ENCODE results near the gene GMNC.

The GMNC gene

DNA sequence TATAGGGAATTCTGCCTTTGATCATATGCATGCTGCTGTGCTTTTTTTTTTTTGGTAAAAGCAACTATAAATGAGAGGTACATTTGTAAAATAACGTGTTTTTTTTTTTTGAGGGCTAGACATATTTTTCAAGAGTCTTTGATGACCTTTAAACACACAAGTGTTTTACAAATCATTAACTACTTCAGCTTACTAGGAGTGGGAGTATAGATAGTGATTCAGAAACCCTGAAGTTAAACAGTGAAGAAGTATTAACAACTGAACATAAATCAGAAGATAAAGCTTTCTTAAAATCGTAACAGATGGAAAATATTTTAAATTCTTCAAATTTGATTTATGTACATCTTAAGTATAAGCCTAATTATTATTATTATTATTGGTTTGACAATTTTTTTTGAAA lies 2.9 kb upstream of the GMNC start:
- TF ChIP-seq ZNF274 (IDR thresholded peaks at IDR 0.05; ENCODE audit: low read depth, low read length), result no peak

DNA sequence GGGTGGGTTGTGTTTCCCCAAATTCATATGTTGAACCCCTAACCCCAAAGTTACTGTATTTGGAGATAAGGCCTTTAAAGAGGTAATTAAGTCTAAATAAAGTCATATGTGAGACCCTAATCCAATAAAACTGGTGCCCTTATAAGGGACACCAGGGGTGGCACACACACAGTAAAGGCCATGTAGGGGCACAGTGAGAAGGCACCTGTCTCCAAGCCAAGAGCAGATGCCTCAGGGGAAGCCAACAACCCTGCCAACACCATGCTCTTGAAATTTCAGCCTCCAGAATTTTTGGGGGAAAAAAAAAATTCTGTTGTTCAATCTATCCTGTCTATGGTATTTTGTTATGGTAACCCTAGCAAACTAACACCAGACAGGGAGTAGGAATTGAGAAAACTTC lies 1.5 kb upstream of the GMNC start:
- no peak overlapping the region for H3K4me3 ChIP-seq (ENCODE audit: low read length)
- TF ChIP-seq ZNF274 (IDR thresholded peaks at IDR 0.05; ENCODE audit: low read depth, low read length), result no peak

More for the DNA sequence above, 2.9 kb upstream of the GMNC start:
- H3K4me3 ChIP-seq (ENCODE audit: low read length), result no peak overlapping the region

DNA sequence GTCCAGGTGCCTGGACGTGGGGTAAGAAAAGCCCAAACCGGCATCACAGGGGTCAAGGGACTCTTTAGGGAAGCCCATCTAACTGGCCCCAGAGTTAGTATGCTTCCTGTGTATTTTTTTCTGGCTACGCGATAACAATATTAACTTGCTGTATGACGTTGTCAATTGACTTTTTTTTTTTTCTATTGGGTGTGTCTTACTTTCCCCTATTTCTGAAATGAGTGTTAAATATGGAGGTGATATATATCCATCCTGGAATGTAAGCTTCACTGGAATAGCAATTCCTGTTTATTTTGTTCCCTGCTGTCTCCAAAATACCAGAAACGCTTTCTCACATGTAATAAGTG lies 598 bp upstream of the GMNC start:
- H3K4me3 ChIP-seq (ENCODE audit: low read length), result peak overlapping the region; percentile 51; the same call in 1 of the 2 replicates
- no peak for TF ChIP-seq ZNF274 (IDR thresholded peaks at IDR 0.05; ENCODE audit: low read depth, low read length)

DNA sequence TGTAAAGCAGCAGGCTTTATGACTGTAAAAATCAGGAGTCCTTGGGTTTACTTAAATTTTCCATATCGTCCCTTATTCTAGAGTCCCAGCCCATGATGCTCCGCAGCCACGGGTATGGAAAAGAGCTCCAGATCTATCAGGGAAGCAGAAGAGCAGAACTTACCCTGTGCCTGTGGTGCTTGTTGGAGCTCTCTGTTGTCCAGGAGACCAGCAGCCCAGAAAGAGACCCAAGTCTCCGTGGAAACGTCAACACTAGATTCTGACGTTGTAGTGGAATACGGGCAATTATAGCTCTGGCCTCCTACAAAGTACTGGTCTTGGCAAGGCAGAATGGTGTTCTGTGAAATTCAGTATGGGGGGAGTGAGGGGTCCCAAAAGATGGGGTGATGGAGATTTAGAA lies 2.0 kb downstream of the GMNC start:
- H3K4me3 ChIP-seq (ENCODE audit: low read length), result no peak overlapping the region
- TF ChIP-seq ZNF274 (IDR thresholded peaks at IDR 0.05; ENCODE audit: low read depth, low read length), result no peak

DNA sequence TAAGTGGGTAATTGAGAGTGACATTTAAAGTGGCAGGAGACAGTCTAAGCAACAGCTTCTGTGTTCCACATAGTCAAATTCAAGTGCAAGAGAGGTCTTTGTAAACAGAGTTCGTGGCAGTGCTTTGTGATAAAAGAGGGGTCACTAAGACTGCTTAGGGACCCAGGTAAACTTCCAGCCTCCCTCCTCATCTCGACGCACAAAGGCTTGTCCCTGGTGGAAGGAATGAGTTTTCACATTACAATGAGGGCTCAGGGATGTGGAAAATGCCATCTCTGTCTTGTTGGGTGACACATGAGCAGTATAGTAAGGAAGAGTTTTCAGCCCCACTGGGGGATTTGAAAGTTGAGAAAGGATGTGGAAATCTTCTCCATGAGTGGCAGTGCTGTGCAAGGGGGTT lies 7.3 kb downstream of the GMNC start:
- TF ChIP-seq ZNF274 (IDR thresholded peaks at IDR 0.05; ENCODE audit: low read depth, low read length), result no peak
- no peak overlapping the region for H3K4me3 ChIP-seq (ENCODE audit: low read length)

DNA sequence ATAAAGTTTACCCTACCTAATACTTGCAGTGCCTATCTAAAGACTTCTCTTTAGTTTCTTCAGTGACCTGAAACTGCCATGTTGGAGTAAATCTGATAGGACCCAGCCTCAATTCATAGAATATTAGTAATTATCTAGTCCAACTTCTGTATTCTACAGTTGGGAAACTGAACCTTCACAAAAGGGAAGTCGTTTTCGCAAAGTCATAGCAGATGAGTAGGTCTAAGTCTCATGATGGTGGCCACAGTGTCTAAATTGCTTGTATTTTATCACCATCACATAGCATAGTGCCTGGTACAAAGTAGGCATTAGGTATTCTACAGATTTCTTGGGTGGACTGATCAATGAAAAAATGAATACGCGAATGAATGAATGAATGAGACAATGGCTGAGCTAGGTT lies 8.4 kb downstream of the GMNC start:
- no peak overlapping the region for H3K4me3 ChIP-seq (ENCODE audit: low read length)
- TF ChIP-seq ZNF274 (IDR thresholded peaks at IDR 0.05; ENCODE audit: low read depth, low read length), result no peak

DNA sequence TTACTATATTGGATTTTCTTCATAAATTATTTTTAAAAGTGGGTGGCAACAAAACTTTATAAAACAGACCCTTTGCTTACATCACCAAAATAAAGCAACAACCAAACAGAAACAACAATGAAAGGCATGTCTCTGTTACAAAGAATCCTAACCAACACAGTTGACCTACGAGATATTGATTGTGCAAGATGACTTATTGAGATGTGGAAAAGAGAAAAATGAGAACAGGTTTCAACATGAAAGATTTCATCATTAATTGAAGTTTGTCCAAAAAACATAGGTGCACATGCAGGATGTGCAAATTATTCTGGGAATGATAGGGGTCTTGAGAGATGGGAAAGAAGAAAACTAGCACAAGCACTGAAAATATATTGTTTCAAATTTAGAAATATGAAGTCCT lies 9.0 kb downstream of the GMNC start:
- no peak overlapping the region for H3K4me3 ChIP-seq (ENCODE audit: low read length)
- no peak for TF ChIP-seq ZNF274 (IDR thresholded peaks at IDR 0.05; ENCODE audit: low read depth, low read length)

DNA sequence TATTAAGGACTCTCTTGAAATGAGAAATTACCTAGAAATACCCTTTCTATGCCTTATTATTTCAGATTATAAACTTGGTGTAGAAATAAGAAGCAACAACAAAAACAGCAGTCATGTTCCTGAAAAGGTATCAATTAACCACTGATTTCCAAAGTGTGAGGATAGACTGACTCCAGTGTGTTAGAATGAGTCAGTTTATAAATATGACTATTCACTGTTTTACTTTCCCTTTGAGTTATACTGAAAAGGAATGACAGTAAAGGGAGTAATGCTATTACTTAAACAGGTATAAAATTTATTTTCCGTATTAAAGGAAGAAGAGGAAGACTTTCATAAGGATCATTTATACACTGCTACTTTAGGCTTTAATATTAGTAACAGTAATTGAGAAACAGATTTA lies 12.9 kb downstream of the GMNC start:
- H3K4me3 ChIP-seq (ENCODE audit: low read length), result no peak overlapping the region
- TF ChIP-seq ZNF274 (IDR thresholded peaks at IDR 0.05; ENCODE audit: low read depth, low read length), result no peak

DNA sequence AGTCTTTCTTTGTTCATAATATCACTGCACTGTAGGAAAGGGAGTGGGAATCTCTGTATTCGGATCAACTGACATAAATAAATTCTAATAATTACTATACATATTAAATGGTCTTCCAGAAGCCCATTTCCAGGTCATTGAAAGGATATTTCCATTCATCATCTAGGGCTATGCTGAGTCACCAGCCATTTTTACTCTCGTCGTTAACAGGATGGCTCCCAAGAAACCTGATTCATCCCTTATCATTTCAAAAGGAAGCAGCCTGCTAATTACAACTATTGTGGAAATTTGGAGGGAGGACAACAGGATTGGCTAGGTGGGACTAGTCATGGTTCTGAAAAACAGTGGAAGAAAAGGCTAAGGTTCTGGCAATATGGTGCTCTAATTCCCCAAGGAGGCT lies 13.6 kb downstream of the GMNC start:
- TF ChIP-seq ZNF274 (IDR thresholded peaks at IDR 0.05; ENCODE audit: low read depth, low read length), result no peak

DNA sequence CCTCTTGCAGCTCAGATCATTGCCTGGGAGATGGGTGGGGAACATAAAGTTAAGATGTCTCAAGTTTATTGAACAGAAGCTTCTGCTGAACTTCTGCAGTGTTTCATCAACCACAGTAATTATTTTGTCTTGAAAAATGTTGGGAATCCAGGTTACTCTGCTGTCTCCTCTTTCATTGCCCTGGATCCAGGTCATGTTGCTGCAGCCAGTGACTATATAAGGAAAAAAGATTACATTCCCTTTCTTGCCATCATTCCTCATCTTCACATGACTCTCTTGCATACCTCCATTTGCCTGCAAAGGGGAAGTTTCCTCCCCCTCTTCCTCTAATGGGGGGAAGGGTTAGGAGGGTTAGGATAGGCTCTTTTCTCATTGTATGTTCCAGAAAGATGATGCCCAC lies 15.1 kb downstream of the GMNC start:
- no peak overlapping the region for H3K4me3 ChIP-seq (ENCODE audit: low read length)
- TF ChIP-seq ZNF274 (IDR thresholded peaks at IDR 0.05; ENCODE audit: low read depth, low read length), result no peak

More for the DNA sequence above, 13.6 kb downstream of the GMNC start:
- no peak overlapping the region for H3K4me3 ChIP-seq (ENCODE audit: low read length)

DNA sequence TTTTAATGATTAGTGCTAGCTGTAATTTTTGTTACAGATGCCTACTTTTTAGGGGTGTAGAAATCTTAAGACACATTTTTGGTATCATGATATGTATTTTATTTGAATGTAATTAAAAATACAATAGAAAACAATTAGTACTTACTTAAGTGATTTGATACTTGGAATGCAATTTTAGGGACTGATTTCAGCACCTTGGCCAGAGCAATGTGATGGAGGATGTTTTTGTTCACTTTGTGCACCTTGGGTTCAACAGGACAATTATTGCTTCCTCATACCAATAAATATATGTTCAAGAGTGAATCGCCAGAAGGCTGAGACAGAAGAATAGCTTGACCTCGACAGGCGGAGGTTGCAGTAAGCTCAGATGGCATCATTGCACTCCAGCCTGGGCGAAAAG lies 22.3 kb downstream of the GMNC start:
- no peak for TF ChIP-seq ZNF274 (IDR thresholded peaks at IDR 0.05; ENCODE audit: low read depth, low read length)
- H3K4me3 ChIP-seq (ENCODE audit: low read length), result no peak overlapping the region

DNA sequence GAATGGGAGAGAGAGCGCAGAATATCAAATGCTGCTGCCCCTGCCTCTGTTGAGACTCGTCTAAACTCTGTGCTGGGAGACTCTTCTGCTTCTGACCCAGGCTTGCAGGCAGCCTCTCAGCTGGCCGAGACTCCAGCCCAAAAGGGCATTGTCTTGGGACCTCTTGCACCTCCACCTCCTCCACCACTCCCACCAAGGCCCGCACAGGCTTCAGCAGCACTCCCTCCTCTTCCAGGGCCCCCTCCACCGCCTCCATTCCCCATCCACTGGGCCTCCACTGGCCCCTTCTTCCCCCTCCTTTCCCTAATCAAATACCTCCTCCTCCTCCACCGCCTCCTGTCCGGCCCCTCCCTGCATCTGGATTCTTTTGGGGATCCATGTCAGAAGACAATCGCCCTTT lies 31.3 kb downstream of the GMNC start:
- TF ChIP-seq ZNF274 (IDR thresholded peaks at IDR 0.05; ENCODE audit: low read depth, low read length), result no peak
- H3K4me3 ChIP-seq (ENCODE audit: low read length), result no peak overlapping the region

DNA sequence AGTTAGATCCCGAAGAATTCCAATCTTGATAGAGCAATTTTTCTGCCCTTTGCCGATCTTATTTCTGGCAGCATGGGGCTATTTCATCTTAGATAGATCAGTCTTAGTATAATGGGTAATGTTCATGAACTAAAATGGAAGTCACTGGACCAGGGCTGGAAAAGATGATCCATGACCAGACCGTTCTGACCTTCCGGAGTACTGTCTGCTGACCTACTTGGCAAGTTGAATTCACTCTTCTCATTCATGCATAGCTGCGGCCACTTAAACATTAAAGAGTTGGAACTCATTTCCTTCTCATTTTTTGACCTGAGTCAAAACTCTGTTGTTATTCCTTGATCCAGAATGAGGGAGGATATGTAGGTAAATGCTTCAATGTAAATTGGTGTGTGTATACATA lies 32.5 kb downstream of the GMNC start:
- no peak overlapping the region for H3K4me3 ChIP-seq (ENCODE audit: low read length)
- TF ChIP-seq ZNF274 (IDR thresholded peaks at IDR 0.05; ENCODE audit: low read depth, low read length), result no peak

DNA sequence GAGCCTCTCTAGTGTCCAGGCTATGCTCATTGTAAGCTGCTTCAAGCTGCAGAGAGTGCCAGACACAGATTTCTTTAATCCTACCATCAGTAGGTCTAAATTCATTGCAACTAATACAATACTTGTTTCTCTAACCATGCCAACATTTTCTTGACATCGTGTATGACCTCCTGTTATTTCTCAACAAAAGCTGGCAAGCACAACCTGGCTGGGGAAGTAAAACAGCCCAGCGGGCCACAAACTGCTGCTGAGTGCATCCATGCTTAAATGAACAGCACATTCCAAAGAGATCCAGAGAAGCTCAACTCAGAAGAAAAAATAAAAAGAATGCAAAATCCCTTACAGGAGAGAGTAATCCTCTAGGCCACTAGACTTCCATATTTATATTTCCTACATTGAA lies 36.5 kb downstream of the GMNC start:
- H3K4me3 ChIP-seq (ENCODE audit: low read length), result no peak overlapping the region
- no peak for TF ChIP-seq ZNF274 (IDR thresholded peaks at IDR 0.05; ENCODE audit: low read depth, low read length)

DNA sequence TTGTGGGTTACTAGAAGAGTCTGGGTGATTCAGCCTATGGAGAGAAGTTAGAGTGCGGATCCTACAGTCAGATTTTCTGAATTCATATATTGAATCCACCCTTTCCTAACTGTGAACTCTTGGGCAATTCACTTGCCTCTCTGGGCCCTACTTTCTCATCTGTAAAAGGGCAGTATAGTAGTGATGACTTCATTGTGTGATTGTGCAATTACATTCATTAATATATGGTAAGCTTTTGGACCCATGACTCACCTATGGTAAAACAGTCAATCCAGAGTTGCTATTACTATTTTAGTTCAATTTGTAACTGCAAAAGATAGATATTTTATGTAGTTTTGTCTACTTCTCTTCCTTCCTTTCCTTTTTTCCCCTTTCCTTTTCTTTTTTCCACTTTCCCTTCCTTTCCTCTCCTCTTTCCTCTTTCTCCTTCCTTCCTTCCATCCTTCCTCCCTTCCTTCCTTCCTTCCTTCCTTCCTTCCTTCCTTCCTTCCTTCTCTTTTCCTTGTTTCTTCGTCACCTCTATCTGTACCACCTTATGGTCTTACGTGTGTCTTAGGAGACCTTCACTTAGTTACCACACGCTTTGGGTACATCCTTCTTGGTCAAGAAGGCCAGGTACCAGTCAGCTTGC lies 37.0 kb downstream of the GMNC start:
- no peak overlapping the region for H3K4me3 ChIP-seq (ENCODE audit: low read length)
- no peak for TF ChIP-seq ZNF274 (IDR thresholded peaks at IDR 0.05; ENCODE audit: low read depth, low read length)

DNA sequence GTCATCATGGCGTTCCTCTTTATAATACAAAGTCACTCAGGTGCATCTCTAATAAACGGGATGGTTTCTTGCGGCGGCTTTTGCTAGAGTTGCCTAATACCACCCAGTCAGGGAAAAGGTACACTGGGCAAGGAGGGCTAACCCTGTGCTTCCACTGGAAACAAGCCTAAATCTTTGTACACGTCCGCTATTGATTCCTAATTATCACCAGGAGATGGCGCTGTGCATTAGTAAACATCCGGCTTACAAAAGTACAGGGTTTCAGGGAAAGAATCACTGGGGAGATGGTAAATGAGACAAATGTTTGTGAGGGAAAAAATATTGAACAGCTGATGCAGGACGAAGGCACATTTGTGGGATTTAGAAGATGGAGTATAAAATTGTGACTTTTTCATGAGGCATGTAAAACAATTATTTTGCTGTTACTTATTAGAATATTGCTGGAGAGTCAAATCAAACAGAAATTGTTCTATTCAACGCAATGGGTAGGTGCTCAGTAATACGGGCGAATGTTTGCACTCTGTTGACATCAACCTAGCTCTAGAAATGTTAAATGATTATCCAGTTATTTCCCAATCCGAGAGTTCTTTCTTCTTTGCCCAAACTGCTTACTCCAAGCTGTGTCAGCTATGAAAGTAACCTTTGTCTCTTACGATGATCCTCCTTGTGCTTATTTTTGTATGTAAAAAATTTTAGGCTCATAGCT lies 50.6 kb downstream of the GMNC start:
- no peak overlapping the region for H3K4me3 ChIP-seq (ENCODE audit: low read length)
- no peak for TF ChIP-seq ZNF274 (IDR thresholded peaks at IDR 0.05; ENCODE audit: low read depth, low read length)

Measured in GM08714 (cell line).